GM15510 (cell line): ENCODE data around the gene MOCS1.

ENCODE experiments used
- POLR2A ChIP-seq: IDR thresholded peaks from 3 replicates; pipeline ENCODE4 v1.6.1; 2011; ENCODE audit warnings: borderline replicate concordance; ENCODE audit not compliant: insufficient read length; ENCODE audit errors: extremely low read depth

Gene MOCS1

GRCh38 chr6:39905640-39905975 lies 28.7 kb downstream of the MOCS1 start:
- no peak for TF ChIP-seq POLR2A

- TF ChIP-seq POLR2A = no peak
Observed at GRCh38 chr6:39904946-39905639, 29.2 kb downstream of the MOCS1 start.

GRCh38 chr6:39903656-39904055 lies 30.6 kb downstream of the MOCS1 start:
- TF ChIP-seq POLR2A = no peak

GRCh38 chr6:39902786-39903465 lies 31.3 kb downstream of the MOCS1 start:
- no peak for TF ChIP-seq POLR2A

GRCh38 chr6:39902136-39902535 lies 32.1 kb downstream of the MOCS1 start:
- no peak for TF ChIP-seq POLR2A

- no peak for TF ChIP-seq POLR2A
Observed at GRCh38 chr6:39901670-39902069, 32.6 kb downstream of the MOCS1 start.

- TF ChIP-seq POLR2A = no peak
Observed at GRCh38 chr6:39901116-39901655, 33.1 kb downstream of the MOCS1 start.

GRCh38 chr6:39899554-39900295 lies 34.5 kb downstream of the MOCS1 start:
- no peak for TF ChIP-seq POLR2A

GRCh38 chr6:39898625-39899024 lies 35.6 kb downstream of the MOCS1 start:
- TF ChIP-seq POLR2A = no peak

GRCh38 chr6:39897698-39898097 lies 36.6 kb downstream of the MOCS1 start:
- no peak for TF ChIP-seq POLR2A

GRCh38 chr6:39896701-39897100 lies 37.6 kb downstream of the MOCS1 start:
- TF ChIP-seq POLR2A = no peak

- TF ChIP-seq POLR2A = no peak
Observed at GRCh38 chr6:39893286-39893685, 41.0 kb downstream of the MOCS1 start.

- no peak for TF ChIP-seq POLR2A
Observed at GRCh38 chr6:39892490-39893129, 41.7 kb downstream of the MOCS1 start.

GRCh38 chr6:39891976-39892375 lies 42.3 kb downstream of the MOCS1 start:
- no peak for TF ChIP-seq POLR2A

GRCh38 chr6:39891353-39891752 lies 42.9 kb downstream of the MOCS1 start:
- no peak for TF ChIP-seq POLR2A
